Esophagus squamous epithelium (tissue), 5 donors: ENCODE results near the gene ILF3. TPM values are rescaled to one million over a fixed set of nuclear protein-coding genes. Genes with fewer than 3 reads are reported as not detected.
A peak's percentile ranks its signal among the peaks of the same experiment; 100 is the strongest.

Source experiments
- DNase-seq: peaks from one replicate; lab custom pipeline; 2025; lab: John Stamatoyannopoulos, UW
- H3K27ac ChIP-seq, 4 donors: fragments of 200-600 bp; sonication (generic); one replicate each; pipeline ENCODE4 v1.5.1; 2016 to 2019; ENCODE audit warnings: mild to moderate bottlenecking in 1 of 4
- H3K27me3 ChIP-seq, 4 donors: fragments of 200-600 bp; sonication (generic); 1 replicate in 3 of 4; 2 replicates in 1 of 4; pipeline versions ENCODE4 v1.5.1 to v1.6.0; 2017 to 2021; ENCODE audit warnings: antibody characterized with exemption in 1 of 4
- H3K36me3 ChIP-seq, 3 donors: fragments of 200-600 bp; sonication (generic); one replicate each; pipeline ENCODE4 v1.5.1; 2016 to 2019
- H3K4me1 ChIP-seq, 3 donors: fragments of 200-600 bp; sonication (generic); one replicate each; pipeline ENCODE4 v1.5.1; 2017 to 2019
- H3K4me3 ChIP-seq, 4 donors: fragments of 200-600 bp; sonication (generic); 1 replicate in 3 of 4; 2 replicates in 1 of 4; pipeline ENCODE4 v1.5.1; 2016 to 2019; ENCODE audit warnings: mild to moderate bottlenecking in 2 of 4, moderate library complexity in 1 of 4
- H3K9me3 ChIP-seq, 3 donors: fragments of 200-600 bp; sonication (generic); one replicate each; pipeline ENCODE4 v1.5.1; 2016 to 2019
- CTCF ChIP-seq, 6 experiments: fragments of 450-650 bp in 4 of 6; fragments of 200-600 bp in 2 of 6; sonication (generic) in 2 of 6; IDR thresholded peaks; one replicate each; pipeline ENCODE4 v1.5.1; 2016 to 2019; ENCODE audit warnings: antibody characterized with exemption in 6 of 6, mild to moderate bottlenecking in 4 of 6, moderate library complexity in 4 of 6
- POLR2A ChIP-seq, 4 donors: fragments of 450-650 bp; IDR thresholded peaks; one replicate each; pipeline ENCODE4 v1.6.1; 2017; ENCODE audit warnings: antibody characterized with exemption in 4 of 4, mild to moderate bottlenecking in 4 of 4, moderate library complexity in 3 of 4
- WGBS, 2 donors: methylation state at CpG; one replicate each; pipeline ENCODE4 v1.1.5; 2018; 5-methylcytosine and 5-hydroxymethylcytosine counted together
- intact Hi-C: fragments of 100-400 bp; cut with DNase I; formaldehyde crosslinking; loops from one replicate; pipeline ENCODE4 v1.15.0; 2022
- total RNA-seq, 4 donors: library from RNA; depleted of rRNA; stranded (reverse); fragments of >200 nt; gene quantifications; one replicate each; pipeline ENCODE4 v1.1.0, GENCODE V29; 2016
- donor health status: DM: yes; HTN: yes; CAD: no.

Gene ILF3
- total RNA-seq, 4 donors from 2014 or later, result 68.7 to 123 (median 98.3) TPM

GRCh38 chr19:10687518-10688288, 33.6 kb downstream of the ILF3 start:
- no peak for DNase-seq
- no peak for TF ChIP-seq CTCF (IDR thresholded peaks at IDR 0.05)
- no peak for TF ChIP-seq POLR2A (IDR thresholded peaks at IDR 0.05)
- peak overlapping the region; percentile 62 to 83 (median 72) for H3K27ac ChIP-seq

DNA sequence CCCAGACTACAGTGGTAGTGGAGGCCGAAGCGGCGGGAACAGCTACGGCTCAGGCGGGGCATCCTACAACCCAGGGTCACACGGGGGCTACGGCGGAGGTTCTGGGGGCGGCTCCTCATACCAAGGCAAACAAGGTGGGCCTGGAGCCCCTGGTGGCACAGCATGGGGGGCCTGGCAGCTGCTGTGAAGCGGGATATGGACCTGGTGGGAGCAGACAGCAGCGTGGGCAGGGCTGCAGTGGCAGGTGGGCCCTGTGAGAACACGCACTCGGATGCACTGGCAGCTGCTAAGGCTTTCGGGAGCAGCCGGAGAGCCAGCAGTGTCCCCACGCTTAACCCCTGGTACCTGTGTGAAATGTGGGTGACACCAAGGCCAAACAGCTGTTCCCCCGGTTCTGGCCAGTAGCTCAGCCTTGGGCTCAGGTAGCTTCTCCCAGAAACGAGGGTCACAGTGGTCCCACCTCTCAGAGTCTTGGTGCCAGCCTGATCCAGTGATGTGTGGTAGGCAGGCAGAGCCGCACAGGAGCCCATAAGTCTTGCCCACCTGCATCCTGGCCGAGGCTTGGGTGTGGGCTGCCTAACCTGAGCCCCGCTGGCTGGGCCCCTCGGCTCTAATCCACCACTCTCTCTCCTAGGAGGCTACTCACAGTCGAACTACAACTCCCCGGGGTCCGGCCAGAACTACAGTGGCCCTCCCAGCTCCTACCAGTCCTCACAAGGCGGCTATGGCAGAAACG, 34.6 kb downstream of the ILF3 start:
- WGBS, 2 donors, result 61 to 92% methylated on average over 3 to 9 of the region's 27 CpGs
- intact Hi-C loops, result no loop called here
- no peak for DNase-seq

More at GRCh38 chr19:10687518-10688288, 33.6 kb downstream of the ILF3 start:
- Histone ChIP-seq H3K4me3 (no peak overlapping the region), H3K4me1 (peaks cover 12 to 41% (median 13%) of the 10 kb centered on the region in 3 donors), H3K36me3 (peaks cover 50 to 100% (median 73%) of the 10 kb centered on the region in 3 donors), H3K9me3 (no peaks in the 10 kb centered on the region), H3K27me3 (no peaks in the 10 kb centered on the region)
- 80 to 91% methylated on average over 2 to 17 of the region's 25 CpGs for WGBS, 2 donors
- intact Hi-C loops, result no loop called here

DNA sequence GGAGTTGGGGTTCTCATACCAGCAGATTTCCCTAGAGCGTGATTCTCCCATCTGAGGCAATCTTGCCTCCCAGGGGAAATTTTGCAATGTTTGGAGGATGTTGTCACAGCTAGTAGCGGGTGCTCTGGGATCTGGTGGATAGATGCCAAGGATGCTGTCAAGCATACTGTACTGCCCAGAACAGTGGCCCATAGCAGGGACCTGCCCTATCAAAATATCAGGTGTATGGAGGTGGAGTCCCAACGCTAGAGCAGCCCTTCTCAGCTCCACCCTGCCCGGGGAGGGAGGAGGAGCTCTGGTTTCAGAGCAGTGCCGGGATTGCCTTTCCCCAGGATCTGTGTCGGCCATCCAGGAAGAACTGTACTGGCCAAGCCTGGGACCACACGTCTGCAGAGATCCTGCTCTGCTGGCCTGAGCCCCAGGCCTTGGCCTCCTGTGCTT, 36.2 kb downstream of the ILF3 start:
- no peak for DNase-seq
- Histone ChIP-seq H3K4me3 (no peak overlapping the region), H3K27me3 (no peaks in the 10 kb centered on the region), H3K4me1 (peaks cover 13 to 29% (median 17%) of the 10 kb centered on the region in 3 donors), H3K27ac (no peak overlapping the region), H3K36me3 (peaks cover 39 to 74% (median 48%) of the 10 kb centered on the region in 3 donors), H3K9me3 (no peaks in the 10 kb centered on the region)
- TF ChIP-seq CTCF (IDR thresholded peaks at IDR 0.05) (no peak), POLR2A (IDR thresholded peaks at IDR 0.05) (no peak)
- intact Hi-C loops, result loop anchor here (10.0 kb wide), 1 partner anchor 116 kb away; no protein-coding TSS in a partner anchor
- 28 to 48% methylated on average over 3 to 7 of the region's 7 CpGs for WGBS, 2 donors

More for the DNA sequence above, 34.6 kb downstream of the ILF3 start:
- no peak overlapping the region for H3K27ac ChIP-seq
- no peaks in the 10 kb centered on the region for H3K27me3 ChIP-seq
- H3K4me3 ChIP-seq, result no peak overlapping the region
- TF ChIP-seq CTCF (IDR thresholded peaks at IDR 0.05), result no peak
- no peak for TF ChIP-seq POLR2A (IDR thresholded peaks at IDR 0.05)
- no peaks in the 10 kb centered on the region for H3K9me3 ChIP-seq
- peaks cover 12 to 41% (median 13%) of the 10 kb centered on the region in 3 donors for H3K4me1 ChIP-seq
- peaks cover 41 to 91% (median 63%) of the 10 kb centered on the region in 3 donors for H3K36me3 ChIP-seq

- Histone ChIP-seq H3K27ac (no peak overlapping the region), H3K4me1 (peaks cover 13 to 28% (median 14%) of the 10 kb centered on the region in 3 donors), H3K4me3 (no peak overlapping the region), H3K9me3 (no peaks in the 10 kb centered on the region), H3K36me3 (peaks cover 39 to 65% (median 42%) of the 10 kb centered on the region in 3 donors), H3K27me3 (no peaks in the 10 kb centered on the region)
- TF ChIP-seq POLR2A (IDR thresholded peaks at IDR 0.05) (no peak), CTCF (IDR thresholded peaks at IDR 0.05) (no peak)
- intact Hi-C loops, result loop anchor here (10.0 kb wide), 1 partner anchor 117 kb away; no protein-coding TSS in a partner anchor
- WGBS, 2 donors, result 81 to 84% methylated on average over 14 to 16 of the region's 23 CpGs
- no peak for DNase-seq
These were observed 37.2 kb downstream of the ILF3 start for GRCh38 chr19:10691178-10691881.
